ENCODE results near the gene EPHB3. TPM values are rescaled to one million over a fixed set of nuclear protein-coding genes. Genes with fewer than 3 reads are reported as not detected.

EPHB3 gene
- total and polyA plus RNA-seq, 8 donors, result 8.1 to 32.9 (median 26.8) TPM

DNA sequence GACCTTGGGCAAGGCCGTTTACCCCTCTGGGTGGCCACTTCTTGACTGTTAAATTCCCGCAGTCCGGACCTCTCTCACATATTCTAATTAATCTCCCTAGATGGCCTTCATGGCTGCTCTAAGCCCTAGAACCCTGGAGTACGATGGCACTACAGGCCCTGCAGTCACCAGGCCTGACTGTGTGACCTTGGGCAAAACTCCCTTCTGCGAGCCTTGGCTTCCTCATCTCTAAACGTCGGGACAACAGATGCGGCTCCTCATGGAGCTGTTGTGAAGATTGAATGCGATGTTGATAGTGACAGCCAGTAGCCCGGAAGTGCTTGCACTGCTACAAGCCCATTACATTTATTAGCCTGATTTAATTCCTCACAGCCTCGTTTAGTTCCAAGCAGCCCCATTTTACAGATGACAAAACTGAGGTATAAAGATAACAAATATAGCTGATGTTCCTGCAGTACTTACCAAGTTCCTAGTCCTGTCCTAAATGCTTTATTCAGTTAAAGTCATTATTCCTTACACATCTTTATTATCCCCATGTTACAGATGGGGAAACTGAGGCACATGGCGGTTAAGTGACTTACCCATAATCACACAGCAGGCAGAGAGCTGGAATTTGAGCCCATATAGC lies 10.3 kb downstream of the EPHB3 start:
- ATAC-seq, result no peak
- H3K9me3 ChIP-seq, result no peaks in the 10 kb centered on the region
- DNase-seq, result no peak
- peaks cover 15 to 35% of the 10 kb centered on the region in 2 donors for H3K4me1 ChIP-seq
- H3K27me3 ChIP-seq, result peaks cover 0 to 34% of the 10 kb centered on the region in 2 donors
- no peak for TF ChIP-seq CTCF (IDR thresholded peaks at IDR 0.05)
- H3K4me3 ChIP-seq, result no peak overlapping the region
- peaks cover 0 to 5% of the 10 kb centered on the region in 2 donors for H3K36me3 ChIP-seq
- intact Hi-C loops (cut with DNase I), result no loop called here
- no peak overlapping the region for H3K27ac ChIP-seq

DNA sequence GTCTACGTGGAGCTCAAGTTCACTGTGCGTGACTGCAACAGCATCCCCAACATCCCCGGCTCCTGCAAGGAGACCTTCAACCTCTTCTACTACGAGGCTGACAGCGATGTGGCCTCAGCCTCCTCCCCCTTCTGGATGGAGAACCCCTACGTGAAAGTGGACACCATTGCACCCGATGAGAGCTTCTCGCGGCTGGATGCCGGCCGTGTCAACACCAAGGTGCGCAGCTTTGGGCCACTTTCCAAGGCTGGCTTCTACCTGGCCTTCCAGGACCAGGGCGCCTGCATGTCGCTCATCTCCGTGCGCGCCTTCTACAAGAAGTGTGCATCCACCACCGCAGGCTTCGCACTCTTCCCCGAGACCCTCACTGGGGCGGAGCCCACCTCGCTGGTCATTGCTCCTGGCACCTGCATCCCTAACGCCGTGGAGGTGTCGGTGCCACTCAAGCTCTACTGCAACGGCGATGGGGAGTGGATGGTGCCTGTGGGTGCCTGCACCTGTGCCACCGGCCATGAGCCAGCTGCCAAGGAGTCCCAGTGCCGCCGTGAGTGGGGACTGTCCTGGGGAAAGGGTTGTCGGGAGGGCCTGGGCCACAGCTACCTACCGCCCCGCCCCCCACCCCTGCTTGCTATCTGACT lies 11.2 kb downstream of the EPHB3 start:
- H3K27me3 ChIP-seq, result peaks cover 0 to 31% of the 10 kb centered on the region in 2 donors
- no peak overlapping the region for H3K27ac ChIP-seq
- H3K9me3 ChIP-seq, result no peaks in the 10 kb centered on the region
- no peak for TF ChIP-seq CTCF (IDR thresholded peaks at IDR 0.05)
- DNase-seq (peak in 1 of 4 donors; percentile 72), ATAC-seq (no peak)
- H3K4me3 ChIP-seq, result no peak overlapping the region
- intact Hi-C loops (cut with DNase I), result no loop called here
- H3K4me1 ChIP-seq, result peaks cover 11 to 28% of the 10 kb centered on the region in 2 donors
- H3K36me3 ChIP-seq, result peaks cover 0 to 14% of the 10 kb centered on the region in 2 donors

- peaks cover 0 to 19% of the 10 kb centered on the region in 2 donors for H3K36me3 ChIP-seq
- no peak overlapping the region for H3K4me3 ChIP-seq
- TF ChIP-seq CTCF (IDR thresholded peaks at IDR 0.05), result no peak
- H3K4me1 ChIP-seq, result peaks cover under 1 to 9% of the 10 kb centered on the region in 2 donors
- H3K27me3 ChIP-seq, result peaks cover 0 to 11% of the 10 kb centered on the region in 2 donors
- ATAC-seq (no peak), DNase-seq (peak in 1 of 4 donors; percentile 38)
- intact Hi-C loops (cut with DNase I), result no loop called here
- no peak overlapping the region for H3K27ac ChIP-seq
- no peaks in the 10 kb centered on the region for H3K9me3 ChIP-seq
Observed at GRCh38 chr3:184574515-184575417, 13.2 kb downstream of the EPHB3 start.

GRCh38 chr3:184575701-184576100 lies 14.1 kb downstream of the EPHB3 start:
- H3K4me3 ChIP-seq, result no peak overlapping the region
- no peaks in the 10 kb centered on the region for H3K9me3 ChIP-seq
- H3K27ac ChIP-seq, result no peak overlapping the region
- H3K4me1 ChIP-seq, result peaks cover 0 to 6% of the 10 kb centered on the region in 2 donors
- peaks cover 0 to 25% of the 10 kb centered on the region in 2 donors for H3K36me3 ChIP-seq
- TF ChIP-seq CTCF (IDR thresholded peaks at IDR 0.05), result no peak
- intact Hi-C loops (cut with DNase I), result no loop called here
- DNase-seq (peak in 1 of 4 donors; percentile 55), ATAC-seq (no peak)
- peaks cover 0 to 1% of the 10 kb centered on the region in 2 donors for H3K27me3 ChIP-seq
